Body of pancreas (tissue), 4 donors: ENCODE data around the gene C3orf62.
"Not testable (repeated sequence)": the region's sequence is repeated elsewhere in the genome, so short reads cannot be mapped to it uniquely, and the experiment has no call there.

Experiments used
- CTCF ChIP-seq, 7 experiments: fragments of 450-650 bp in 4 of 7; fragments of 200-600 bp in 3 of 7; sonication (generic) in 3 of 7; IDR thresholded peaks; one replicate each; pipeline ENCODE4 v1.5.1; 2016 to 2019; ENCODE audit warnings: antibody characterized with exemption in 7 of 7
- POLR2A ChIP-seq, 3 donors: fragments of 450-650 bp; IDR thresholded peaks; one replicate each; pipeline ENCODE4 v1.6.1; 2016; ENCODE audit warnings: antibody characterized with exemption in 3 of 3, mild to moderate bottlenecking in 2 of 3

GRCh38 chr3:49220985-49221563 is 56.0 kb downstream of the C3orf62 start:
- not testable (repeated sequence) for TF ChIP-seq CTCF, POLR2A (IDR thresholded peaks at IDR 0.05)
